Suppressor macrophage (primary cell): ENCODE measurements around the gene CRACR2A.
A peak's percentile ranks its signal among the peaks of the same experiment; 100 is the strongest.

Source experiments
- DNase-seq, 4 experiments: peaks; one replicate each; pipeline ENCODE4 v3.0.0-alpha.2; 2020 to 2022

CRACR2A gene

DNA sequence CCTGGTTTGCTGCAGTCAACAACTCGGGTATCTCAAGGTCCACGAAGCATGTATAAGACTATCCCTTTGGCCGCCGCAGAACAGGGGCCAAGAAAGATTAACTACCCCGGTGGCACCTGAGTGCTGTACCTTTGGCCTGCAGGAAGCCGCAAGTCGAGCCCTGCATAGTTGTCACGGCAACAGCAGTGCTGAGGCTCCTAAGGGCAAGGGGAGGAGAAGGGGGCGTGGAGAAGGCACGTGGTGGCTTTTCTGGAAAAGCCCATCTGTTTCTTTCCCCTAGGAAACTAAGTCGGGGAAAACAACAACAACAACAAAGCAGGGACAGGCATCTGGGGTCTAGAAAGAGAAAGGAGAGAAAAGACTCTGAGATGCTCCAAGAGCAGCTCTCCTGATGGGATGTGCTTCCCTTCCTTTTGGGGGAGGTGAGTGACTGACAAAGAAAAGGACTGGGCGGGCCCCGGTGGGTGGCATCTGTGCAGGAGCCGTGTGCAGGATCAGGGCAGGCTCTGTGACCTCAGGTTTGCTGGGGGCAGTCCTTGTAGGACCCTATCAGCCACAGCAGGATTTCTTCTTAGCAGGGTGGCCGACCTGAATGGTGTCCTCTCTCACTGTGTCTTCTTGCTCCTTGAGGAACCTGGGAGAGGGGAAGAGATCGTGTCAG lies 138.0 kb downstream of the CRACR2A start:
- DNase-seq, result no peak

DNA sequence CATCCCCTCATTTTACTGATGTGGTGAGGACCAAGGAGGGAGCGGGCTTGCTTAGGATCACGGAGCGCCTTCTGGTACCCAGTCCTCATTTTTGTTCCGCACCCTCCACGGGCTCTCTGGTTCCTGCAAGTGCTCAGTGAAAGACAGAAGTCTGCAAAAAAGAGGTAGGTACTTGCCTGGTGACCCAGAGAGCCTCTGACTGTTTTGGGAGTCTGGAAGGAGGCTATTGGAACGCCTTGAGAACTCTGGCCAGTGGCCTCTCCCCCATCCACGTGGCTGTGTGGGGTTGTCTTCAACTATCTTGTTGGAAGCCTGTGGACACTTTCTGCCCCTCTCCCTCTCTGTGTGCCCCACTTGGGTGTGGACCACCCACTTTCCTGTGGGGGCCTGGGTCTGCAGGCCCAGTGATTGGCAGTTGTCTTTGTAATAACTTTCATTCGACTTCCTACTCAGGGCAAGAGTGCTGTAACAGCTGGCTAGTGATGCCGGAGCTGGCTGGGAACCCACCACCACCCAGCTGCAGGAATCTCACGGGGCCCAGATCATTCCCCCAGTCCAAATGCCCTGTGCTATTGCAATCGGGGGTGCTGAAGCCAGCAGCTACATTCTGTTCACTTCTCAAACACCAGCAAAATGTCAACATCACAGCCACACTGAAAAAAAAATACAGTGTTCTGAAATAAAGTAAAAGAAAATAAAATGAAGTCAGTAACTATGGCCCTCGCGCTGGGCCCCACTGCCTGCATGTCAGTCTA lies 139.1 kb downstream of the CRACR2A start:
- DNase-seq, result no peak

DNA sequence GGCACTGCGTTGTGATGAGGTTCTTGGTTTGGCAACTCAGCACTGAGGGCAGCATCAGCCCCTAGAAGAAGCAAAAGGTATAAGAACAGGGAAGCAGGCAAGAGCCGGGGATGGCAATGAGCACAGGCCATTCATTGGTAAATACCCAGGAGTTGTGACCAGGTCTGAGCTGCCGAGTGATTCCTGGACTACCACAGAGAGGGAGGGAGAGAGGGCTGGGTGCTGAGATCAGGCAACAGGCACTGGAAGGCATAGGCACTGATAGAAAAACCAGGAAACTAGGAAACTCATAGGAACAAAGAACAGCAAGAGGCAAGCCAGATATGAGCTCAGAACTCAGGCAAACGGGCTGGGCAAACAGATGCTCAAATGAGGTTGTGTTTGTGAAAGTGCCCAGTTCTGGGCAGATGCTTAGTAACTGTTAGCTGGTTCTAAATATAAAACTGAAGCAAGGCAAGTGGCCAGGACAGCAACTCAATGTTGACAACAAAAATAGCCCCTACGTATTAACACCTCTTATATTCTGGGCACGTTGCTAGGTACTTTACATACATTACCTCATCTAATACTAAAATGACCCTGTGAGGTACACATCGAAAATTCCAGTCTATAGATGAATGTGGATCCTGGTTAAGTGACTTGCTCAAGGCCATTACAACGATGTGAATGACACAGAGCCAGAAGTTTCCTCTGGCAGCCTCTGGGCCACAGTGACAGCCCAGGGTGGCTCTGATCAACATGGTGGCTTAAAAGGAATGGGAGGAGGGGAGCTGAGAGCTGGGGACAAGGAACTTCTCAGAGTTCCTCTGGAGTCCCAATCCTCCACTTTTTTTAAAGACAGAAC lies 140.8 kb downstream of the CRACR2A start:
- no peak for DNase-seq

DNA sequence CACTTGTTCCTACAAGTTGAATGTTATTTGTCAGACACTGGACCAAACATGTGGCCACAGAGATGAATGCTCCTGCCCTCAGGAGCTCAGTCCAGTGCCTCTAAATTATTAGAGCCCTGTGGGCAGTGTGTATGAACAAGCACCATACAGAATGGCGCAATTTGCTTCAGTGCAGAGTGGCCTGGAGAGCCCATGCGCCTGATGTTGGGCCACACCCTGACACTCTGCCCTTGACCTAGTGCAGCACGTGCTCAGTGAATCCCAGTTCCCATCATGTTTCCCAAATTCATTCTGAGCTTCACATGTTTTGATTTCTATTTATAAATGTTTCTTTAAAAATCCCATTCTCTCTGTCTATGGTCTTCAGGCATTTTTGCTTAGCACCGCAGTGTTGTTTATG lies 145.1 kb downstream of the CRACR2A start:
- no peak for DNase-seq

DNA sequence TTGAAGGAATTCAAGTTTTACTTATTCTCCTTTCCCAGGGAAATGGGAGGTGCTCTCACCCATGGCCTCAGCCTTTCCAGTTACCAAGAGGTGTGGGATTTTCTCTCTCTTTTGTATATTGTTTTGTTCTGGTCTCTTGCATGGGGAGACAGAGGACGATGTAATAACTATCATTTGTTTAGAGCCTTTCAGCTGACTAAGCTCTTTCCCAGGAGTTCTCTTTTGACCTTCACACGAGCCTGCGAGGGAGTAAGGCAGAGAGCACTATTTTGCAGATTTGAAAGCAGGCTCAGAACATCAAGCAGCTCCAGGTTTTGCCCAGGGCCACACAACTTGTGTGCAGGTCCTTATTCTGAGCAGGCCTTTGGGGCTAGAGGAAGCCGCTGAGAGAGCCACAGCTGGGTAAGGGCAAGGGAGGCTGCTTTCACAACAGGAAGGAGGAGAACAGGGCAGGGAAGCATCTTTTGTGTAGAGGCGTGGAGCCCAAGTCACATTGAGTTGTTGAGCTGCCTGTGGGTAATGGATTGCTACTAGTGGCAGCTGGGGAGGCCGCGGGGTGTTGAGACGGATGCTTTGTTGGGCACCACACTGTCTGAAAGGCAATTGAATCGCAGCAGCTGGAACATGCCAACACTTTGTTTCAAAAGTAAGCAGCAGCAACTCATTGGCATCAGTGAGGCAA lies 145.7 kb downstream of the CRACR2A start:
- DNase-seq, result peak; percentile 8 to 44 (median 42)

- no peak for DNase-seq
Measured at GRCh38 chr12:3606128-3606527, 146.8 kb downstream of the CRACR2A start.

DNA sequence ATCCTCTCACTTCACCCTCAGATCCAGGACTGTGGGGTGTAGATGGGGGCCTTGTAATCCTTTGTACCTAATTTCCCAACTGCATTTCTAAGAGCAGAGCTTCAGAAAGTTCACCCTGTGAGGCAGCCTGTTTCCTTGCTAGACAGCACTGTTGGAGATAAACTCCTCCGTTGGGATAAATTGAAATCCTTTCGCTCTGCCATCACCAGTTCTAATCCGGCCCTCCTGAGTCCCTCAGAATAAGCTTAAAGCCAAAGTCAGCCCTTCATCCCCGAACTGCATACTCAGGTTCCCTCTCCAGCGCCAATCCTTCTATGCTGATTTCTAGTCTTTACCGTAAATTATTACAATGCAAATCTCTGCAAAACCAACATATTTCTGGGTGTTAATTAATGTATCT lies 147.2 kb downstream of the CRACR2A start:
- DNase-seq, result no peak

GRCh38 chr12:3604748-3605586 lies 147.9 kb downstream of the CRACR2A start:
- DNase-seq, result peak; percentile 69 to 84 (median 80)

- DNase-seq, result no peak
Measured at GRCh38 chr12:3604286-3604685, 148.6 kb downstream of the CRACR2A start.

DNA sequence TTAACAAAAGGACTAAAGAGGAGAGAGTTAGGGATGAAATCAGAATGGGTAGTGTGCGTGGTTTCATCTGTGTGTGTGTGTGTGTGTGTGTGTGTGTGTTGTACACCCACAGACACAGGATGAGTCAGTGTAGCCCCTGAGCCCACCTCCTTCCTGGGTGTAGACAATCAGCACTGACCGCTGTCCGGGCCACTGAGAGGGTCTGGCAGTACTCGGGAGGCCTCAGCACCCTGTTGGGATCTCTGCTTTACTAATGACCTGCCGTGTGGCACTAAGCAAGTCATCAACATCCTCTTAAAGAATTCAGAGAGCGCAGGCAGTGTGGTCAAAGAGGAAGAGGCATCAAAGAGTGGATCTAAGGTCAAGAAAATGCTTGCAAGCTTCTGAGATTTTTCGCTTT lies 149.3 kb downstream of the CRACR2A start:
- DNase-seq, result peak; percentile 5 to 46 (median 34)

DNA sequence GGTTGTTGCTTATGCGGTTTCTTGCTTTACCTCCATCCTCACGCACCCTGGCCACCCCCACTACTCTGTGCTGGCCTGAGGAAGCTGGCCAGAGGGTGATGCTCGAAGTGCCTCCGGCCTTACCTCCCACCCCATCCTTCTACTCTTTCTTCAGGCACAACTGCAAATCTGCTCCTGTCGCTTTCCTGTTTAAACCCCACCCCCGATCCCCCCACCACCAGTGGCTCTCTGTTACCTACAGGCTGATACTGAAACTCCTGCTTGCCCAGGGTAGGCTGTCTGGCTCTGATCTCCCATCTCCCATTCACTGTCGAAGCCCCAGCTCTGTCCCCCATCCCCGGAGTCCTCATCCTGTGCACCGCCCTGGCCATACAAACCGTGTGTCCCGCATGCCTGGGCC lies 150.4 kb downstream of the CRACR2A start:
- no peak for DNase-seq

DNA sequence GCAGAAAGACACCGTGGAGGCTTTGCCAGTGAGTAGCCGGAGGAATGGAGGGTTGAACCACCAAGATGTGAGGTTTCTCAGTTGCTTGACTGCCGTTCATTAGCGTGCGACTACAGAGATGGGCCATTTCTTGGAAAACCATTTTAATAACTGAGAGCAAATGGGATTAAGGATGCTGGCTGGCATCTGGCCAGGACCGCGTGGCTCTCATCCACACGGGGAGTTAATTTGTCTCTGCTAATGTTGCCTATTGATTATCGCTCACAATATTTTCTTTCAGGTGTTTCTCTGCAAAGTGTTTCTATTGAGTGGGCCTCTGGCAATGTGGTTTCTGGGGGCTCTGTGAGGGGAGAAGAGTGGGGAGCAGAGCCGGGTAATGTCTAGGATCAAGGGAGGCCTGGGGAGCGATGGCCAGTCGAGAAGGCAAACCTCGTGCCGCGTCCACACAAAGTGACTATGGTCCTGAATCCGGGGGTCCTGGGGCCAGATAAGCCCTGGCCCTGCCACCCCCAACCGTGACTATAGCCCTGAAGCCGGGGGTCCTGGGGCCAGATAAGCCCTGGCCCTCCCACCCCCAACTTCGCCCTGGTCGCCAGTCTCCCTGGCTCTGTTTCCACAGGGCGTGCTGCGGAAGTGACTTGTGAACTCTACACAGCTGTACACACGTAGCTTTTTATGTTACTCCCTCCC lies 151.3 kb downstream of the CRACR2A start:
- DNase-seq, result no peak

- DNase-seq, result no peak
Measured at GRCh38 chr12:3600951-3601350, 152.0 kb downstream of the CRACR2A start.

DNA sequence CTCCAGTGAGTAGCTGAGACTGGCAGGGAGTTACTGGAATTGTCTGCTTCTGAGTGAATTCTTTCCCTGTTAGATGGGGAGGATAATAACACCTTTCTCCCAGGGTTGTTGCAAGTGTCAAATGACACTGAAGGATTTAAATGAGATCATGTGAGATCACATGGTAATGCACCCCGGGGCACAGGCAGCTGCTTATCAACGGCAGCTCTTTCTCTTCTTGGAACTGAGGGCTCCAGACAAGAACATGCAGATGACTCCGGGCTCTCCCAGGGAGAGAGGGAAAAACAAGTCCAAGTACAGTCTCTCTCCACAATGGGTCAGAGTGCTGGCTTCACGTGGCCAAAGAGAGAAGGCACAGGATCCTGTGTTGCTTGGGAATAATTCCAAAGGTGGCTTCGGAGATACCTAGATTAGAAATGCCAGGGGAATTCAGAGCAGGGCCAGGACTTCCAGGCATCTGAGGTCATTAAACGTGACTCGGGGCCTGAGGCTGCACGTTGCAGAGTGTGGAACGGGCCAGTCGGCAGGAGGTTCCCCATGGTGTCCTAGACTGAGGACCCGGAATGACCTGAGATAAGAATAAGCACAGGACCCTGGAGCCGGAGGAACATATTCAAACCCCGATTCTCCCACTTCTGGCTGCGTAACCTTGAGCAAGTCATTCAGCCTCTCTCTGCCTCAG lies 152.7 kb downstream of the CRACR2A start:
- no peak for DNase-seq

- DNase-seq, result no peak
Measured at GRCh38 chr12:3598896-3599860, 153.7 kb downstream of the CRACR2A start.

GRCh38 chr12:3597526-3598210 lies 155.2 kb downstream of the CRACR2A start:
- no peak for DNase-seq

- no peak for DNase-seq
Measured at GRCh38 chr12:3596703-3597415, 156.1 kb downstream of the CRACR2A start.

DNA sequence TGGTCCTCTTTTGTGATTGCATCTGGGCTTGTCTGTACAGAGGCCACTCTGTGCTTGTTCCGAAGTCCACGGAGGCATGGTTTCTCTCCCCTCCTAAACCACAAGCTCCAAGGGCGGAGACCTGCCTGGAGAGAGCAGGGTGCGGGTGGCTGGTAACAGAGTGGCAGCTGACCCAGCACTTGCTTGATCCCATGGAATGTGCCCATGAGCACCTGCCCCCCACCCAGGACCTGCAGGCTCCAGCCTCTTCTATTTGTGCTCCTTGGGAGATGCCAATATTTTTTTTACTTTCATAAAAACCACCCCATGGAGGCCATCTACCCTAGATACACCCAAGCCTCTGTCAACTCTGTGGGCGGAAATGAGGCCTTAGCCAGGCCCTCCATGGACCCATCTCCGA lies 157.2 kb downstream of the CRACR2A start:
- no peak for DNase-seq
